HepG2 (cell line): ENCODE data around the gene ZNF184. TPM values are rescaled to one million over a fixed set of nuclear protein-coding genes. Genes with fewer than 3 reads are reported as not detected.

Experiments used
- DPF2 ChIP-seq: sonication (generic); formaldehyde crosslinking; IDR thresholded peaks from 2 replicates; pipeline ENCODE4 v1.4.0; 2020; ENCODE audit warnings: mild to moderate bottlenecking, low read depth, missing genetic modification reagents, borderline replicate concordance
- EZH2 ChIP-seq: conservative IDR thresholded peaks from 2 replicates; pipeline ENCODE4 v1.6.1; 2012; ENCODE audit warnings: mild to moderate bottlenecking, low read depth, low read length, moderate library complexity
- HNRNPH1 ChIP-seq: fragments of 200-400 bp; formaldehyde crosslinking; optimal IDR thresholded peaks from 2 replicates; pipeline ENCODE3; 2017; ENCODE audit warnings: mild to moderate bottlenecking, low read depth, low read length
- HOXD1 ChIP-seq: sonication (generic); formaldehyde crosslinking; IDR thresholded peaks from 2 replicates; pipeline ENCODE4 v1.5.0; 2020; ENCODE audit warnings: missing genetic modification reagents
- MYNN ChIP-seq: sonication (generic); formaldehyde crosslinking; IDR thresholded peaks from 2 replicates; pipeline ENCODE4 v1.4.0; 2020; ENCODE audit warnings: mild to moderate bottlenecking, low read depth, missing genetic modification reagents
- NFKBIZ ChIP-seq: IDR thresholded peaks from 2 replicates; pipeline ENCODE4 v1.6.1; 2018; ENCODE audit warnings: missing genetic modification reagents, missing compliant biosample characterization
- NPAS2 ChIP-seq: sonication (generic); formaldehyde crosslinking; IDR thresholded peaks from 2 replicates; pipeline ENCODE4 v1.8.0; 2022; ENCODE audit warnings: mild to moderate bottlenecking, missing genetic modification reagents, borderline replicate concordance
- NR2F1 ChIP-seq, 2 experiments: fragments of 450-650 bp in 1 of 2; formaldehyde crosslinking in 1 of 2; IDR thresholded peaks; 2 replicates each; pipeline versions ENCODE4 v1.5.0 to v1.6.1; 2016 to 2020; ENCODE audit warnings: mild to moderate bottlenecking in 1 of 2, missing compliant biosample characterization in 1 of 2, missing genetic modification reagents in 1 of 2, moderate library complexity in 1 of 2
- RARG ChIP-seq: sonication (generic); formaldehyde crosslinking; IDR thresholded peaks from 2 replicates; pipeline ENCODE4 v1.4.0; 2020; ENCODE audit warnings: low read depth, mild to moderate bottlenecking, missing genetic modification reagents
- SOX5 ChIP-seq: IDR thresholded peaks from 2 replicates; pipeline ENCODE4 v1.6.1; 2016; ENCODE audit warnings: borderline replicate concordance
- ZFP62 ChIP-seq: sonication (generic); formaldehyde crosslinking; IDR thresholded peaks from 2 replicates; pipeline ENCODE4 v1.4.0; 2020; ENCODE audit warnings: missing genetic modification reagents
- ZFP82 ChIP-seq: sonication (generic); formaldehyde crosslinking; IDR thresholded peaks from 2 replicates; pipeline ENCODE4 v1.5.1; 2020; ENCODE audit warnings: mild to moderate bottlenecking, missing genetic modification reagents, borderline replicate concordance
- ZNF12 ChIP-seq: sonication (generic); formaldehyde crosslinking; IDR thresholded peaks from 2 replicates; pipeline ENCODE4 v1.5.0; 2020; ENCODE audit warnings: missing genetic modification reagents
- ZNF326 ChIP-seq: sonication (generic); formaldehyde crosslinking; IDR thresholded peaks from 2 replicates; pipeline ENCODE4 v1.4.0; 2020; ENCODE audit warnings: missing genetic modification reagents, borderline replicate concordance
- ZNF44 ChIP-seq: sonication (generic); formaldehyde crosslinking; IDR thresholded peaks from 2 replicates; pipeline ENCODE4 v1.5.1; 2020; ENCODE audit warnings: mild to moderate bottlenecking, missing genetic modification reagents
- ZNF543 ChIP-seq: sonication (generic); formaldehyde crosslinking; IDR thresholded peaks from 2 replicates; pipeline ENCODE4 v1.4.0; 2020; ENCODE audit warnings: mild to moderate bottlenecking, missing genetic modification reagents
- ZNF546 ChIP-seq: sonication (generic); formaldehyde crosslinking; conservative IDR thresholded peaks from 2 replicates; pipeline ENCODE4 v1.8.1; 2023; ENCODE audit warnings: mild to moderate bottlenecking, missing genetic modification reagents
- ZNF614 ChIP-seq: IDR thresholded peaks from 2 replicates; pipeline ENCODE4 v1.6.1; 2018; ENCODE audit warnings: missing biosample characterization, missing genetic modification reagents, inconsistent platforms, borderline replicate concordance
- polyA plus RNA-seq, 8 experiments: library from polyadenylated mRNA; depleted of rRNA in 3 of 8; stranded (reverse) in 7 of 8; unstranded in 1 of 8; fragments of >200 nt; fragmentation: Illumina TruSeq in 4 of 8; extraction: Trizol in 4 of 8; gene quantifications; 2 replicates each; pipeline versions ENCODE4 v1.2.1 to v1.2.3, GENCODE V29; 2011 to 2016; ENCODE audit warnings: low read depth in 4 of 8, missing spikeins in 1 of 8, mixed read lengths in 1 of 8; ENCODE audit not compliant: insufficient read depth in 1 of 8
- total RNA-seq, 5 experiments: library from RNA; depleted of rRNA; stranded (reverse); fragments of >200 nt; fragmentation: Illumina TruSeq; extraction: Trizol; gene quantifications; 2 replicates each; pipeline ENCODE4 v1.2.3, GENCODE V29; 2016; ENCODE audit warnings: low read depth in 1 of 5
- TF ChIP-seq, protein P1 (sequence below): sonication (generic); formaldehyde crosslinking; IDR thresholded peaks from 2 replicates; pipeline ENCODE4 v1.4.0; 2020; ENCODE audit warnings: missing genetic modification reagents
- TF ChIP-seq, protein P2 (sequence below): sonication (generic); formaldehyde crosslinking; IDR thresholded peaks from 2 replicates; pipeline ENCODE4 v1.8.1; 2023; ENCODE audit warnings: mild to moderate bottlenecking, missing genetic modification reagents, borderline replicate concordance
- TF ChIP-seq, protein P3 (sequence below): sonication (generic); formaldehyde crosslinking; IDR thresholded peaks from 2 replicates; pipeline ENCODE4 v1.4.0; 2020; ENCODE audit warnings: mild to moderate bottlenecking, missing genetic modification reagents
- TF ChIP-seq, protein P4 (sequence below): sonication (generic); formaldehyde crosslinking; IDR thresholded peaks from 2 replicates; pipeline ENCODE4 v1.4.0; 2020; ENCODE audit warnings: missing genetic modification reagents

The ZNF184 gene
- total and polyA plus RNA-seq, 2 of the 13 experiments (the other 11 are each of a cell fraction or from before 2014, with no cell fraction given): 2.1 to 10.1 TPM

DNA sequence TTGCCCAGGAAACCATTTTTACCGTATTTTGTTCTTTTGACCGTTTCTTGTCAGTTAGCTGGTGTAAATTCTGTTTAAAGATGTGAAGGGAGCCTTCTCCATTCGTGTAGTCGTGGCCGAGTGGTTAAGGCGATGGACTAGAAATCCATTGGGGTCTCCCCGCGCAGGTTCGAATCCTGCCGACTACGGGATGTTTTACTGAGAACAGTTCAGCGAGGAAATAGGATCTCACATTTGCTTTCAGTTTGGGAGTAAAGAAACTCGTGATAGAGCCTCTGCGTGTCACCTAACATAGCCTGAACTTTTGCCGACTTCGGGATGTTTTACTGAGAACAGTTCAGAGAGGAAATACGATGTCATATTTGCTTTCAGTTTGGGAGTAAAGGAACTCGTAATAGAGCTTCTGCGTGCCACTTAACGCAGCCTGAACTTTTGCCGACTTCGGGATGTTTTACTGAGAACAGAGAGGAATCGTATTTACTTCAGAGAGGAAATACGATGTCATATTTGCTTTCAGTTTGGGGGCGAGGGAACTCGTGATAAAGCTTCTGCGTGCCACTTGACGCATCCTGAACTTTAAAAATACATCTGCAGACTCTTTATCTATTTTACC, 5.9 kb upstream of the ZNF184 start (continued):
- TF ChIP-seq, protein P1, sequence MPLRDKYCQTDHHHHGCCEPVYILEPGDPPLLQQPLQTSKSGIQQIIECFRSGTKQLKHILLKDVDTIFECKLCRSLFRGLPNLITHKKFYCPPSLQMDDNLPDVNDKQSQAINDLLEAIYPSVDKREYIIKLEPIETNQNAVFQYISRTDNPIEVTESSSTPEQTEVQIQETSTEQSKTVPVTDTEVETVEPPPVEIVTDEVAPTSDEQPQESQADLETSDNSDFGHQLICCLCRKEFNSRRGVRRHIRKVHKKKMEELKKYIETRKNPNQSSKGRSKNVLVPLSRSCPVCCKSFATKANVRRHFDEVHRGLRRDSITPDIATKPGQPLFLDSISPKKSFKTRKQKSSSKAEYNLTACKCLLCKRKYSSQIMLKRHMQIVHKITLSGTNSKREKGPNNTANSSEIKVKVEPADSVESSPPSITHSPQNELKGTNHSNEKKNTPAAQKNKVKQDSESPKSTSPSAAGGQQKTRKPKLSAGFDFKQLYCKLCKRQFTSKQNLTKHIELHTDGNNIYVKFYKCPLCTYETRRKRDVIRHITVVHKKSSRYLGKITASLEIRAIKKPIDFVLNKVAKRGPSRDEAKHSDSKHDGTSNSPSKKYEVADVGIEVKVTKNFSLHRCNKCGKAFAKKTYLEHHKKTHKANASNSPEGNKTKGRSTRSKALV: no peak; the same call in 1 of the 2 replicates
- TF ChIP-seq DPF2 (CRISPR knock-in tag) (no peak), MYNN (CRISPR knock-in tag) (no peak), HNRNPH1 (no peak), NR2F1 (CRISPR knock-in tag; IDR thresholded peaks at IDR 0.05) (no peak), ZFP62 (CRISPR knock-in tag) (no peak), RARG (CRISPR knock-in tag) (no peak), ZNF326 (CRISPR knock-in tag) (no peak), ZFP82 (CRISPR knock-in tag) (no peak), ZNF543 (CRISPR knock-in tag) (no peak), ZNF546 (CRISPR knock-in tag) (0 out of 2 replicates have a peak, but pooled peaks have one; percentile 70), HOXD1 (no peak), ZNF614 (no peak; the same call in 1 of the 2 replicates), ZNF12 (no peak), EZH2 (no peak), NPAS2 (CRISPR knock-in tag) (no peak), NFKBIZ (CRISPR knock-in tag) (0 out of 2 replicates have a peak, but pooled peaks have one; percentile 57), SOX5 (CRISPR knock-in tag) (peak; percentile 44; the same call in 1 of the 2 replicates), ZNF44 (CRISPR knock-in tag) (no peak)
- TF ChIP-seq, protein P2, sequence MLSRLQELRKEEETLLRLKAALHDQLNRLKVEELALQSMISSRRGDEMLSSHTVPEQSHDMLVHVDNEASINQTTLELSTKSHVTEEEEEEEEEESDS (CRISPR knock-in tag): no peak
- TF ChIP-seq, protein P3, sequence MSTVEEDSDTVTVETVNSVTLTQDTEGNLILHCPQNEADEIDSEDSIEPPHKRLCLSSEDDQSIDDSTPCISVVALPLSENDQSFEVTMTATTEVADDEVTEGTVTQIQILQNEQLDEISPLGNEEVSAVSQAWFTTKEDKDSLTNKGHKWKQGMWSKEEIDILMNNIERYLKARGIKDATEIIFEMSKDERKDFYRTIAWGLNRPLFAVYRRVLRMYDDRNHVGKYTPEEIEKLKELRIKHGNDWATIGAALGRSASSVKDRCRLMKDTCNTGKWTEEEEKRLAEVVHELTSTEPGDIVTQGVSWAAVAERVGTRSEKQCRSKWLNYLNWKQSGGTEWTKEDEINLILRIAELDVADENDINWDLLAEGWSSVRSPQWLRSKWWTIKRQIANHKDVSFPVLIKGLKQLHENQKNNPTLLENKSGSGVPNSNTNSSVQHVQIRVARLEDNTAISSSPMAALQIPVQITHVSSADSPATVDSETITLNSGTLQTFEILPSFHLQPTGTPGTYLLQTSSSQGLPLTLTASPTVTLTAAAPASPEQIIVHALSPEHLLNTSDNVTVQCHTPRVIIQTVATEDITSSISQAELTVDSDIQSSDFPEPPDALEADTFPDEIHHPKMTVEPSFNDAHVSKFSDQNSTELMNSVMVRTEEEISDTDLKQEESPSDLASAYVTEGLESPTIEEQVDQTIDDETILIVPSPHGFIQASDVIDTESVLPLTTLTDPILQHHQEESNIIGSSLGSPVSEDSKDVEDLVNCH: no peak
- TF ChIP-seq, protein P4, sequence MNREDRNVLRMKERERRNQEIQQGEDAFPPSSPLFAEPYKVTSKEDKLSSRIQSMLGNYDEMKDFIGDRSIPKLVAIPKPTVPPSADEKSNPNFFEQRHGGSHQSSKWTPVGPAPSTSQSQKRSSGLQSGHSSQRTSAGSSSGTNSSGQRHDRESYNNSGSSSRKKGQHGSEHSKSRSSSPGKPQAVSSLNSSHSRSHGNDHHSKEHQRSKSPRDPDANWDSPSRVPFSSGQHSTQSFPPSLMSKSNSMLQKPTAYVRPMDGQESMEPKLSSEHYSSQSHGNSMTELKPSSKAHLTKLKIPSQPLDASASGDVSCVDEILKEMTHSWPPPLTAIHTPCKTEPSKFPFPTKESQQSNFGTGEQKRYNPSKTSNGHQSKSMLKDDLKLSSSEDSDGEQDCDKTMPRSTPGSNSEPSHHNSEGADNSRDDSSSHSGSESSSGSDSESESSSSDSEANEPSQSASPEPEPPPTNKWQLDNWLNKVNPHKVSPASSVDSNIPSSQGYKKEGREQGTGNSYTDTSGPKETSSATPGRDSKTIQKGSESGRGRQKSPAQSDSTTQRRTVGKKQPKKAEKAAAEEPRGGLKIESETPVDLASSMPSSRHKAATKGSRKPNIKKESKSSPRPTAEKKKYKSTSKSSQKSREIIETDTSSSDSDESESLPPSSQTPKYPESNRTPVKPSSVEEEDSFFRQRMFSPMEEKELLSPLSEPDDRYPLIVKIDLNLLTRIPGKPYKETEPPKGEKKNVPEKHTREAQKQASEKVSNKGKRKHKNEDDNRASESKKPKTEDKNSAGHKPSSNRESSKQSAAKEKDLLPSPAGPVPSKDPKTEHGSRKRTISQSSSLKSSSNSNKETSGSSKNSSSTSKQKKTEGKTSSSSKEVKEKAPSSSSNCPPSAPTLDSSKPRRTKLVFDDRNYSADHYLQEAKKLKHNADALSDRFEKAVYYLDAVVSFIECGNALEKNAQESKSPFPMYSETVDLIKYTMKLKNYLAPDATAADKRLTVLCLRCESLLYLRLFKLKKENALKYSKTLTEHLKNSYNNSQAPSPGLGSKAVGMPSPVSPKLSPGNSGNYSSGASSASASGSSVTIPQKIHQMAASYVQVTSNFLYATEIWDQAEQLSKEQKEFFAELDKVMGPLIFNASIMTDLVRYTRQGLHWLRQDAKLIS (CRISPR knock-in tag): no peak
